Right renal cortex interstitium (tissue), 3 donors: ENCODE results near the gene LRR1. TPM values are rescaled to one million over a fixed set of nuclear protein-coding genes. Genes with fewer than 3 reads are reported as not detected.
"Not testable (repeated sequence)": the region's sequence is repeated elsewhere in the genome, so short reads cannot be mapped to it uniquely, and the experiment has no call there.

Experiments
- DNase-seq, 3 donors: peaks; one replicate each; pipeline ENCODE4 v3.0.0-alpha.2; 2013; ENCODE audit warnings: low read depth in 3 of 3, low spot score in 2 of 3
- polyA plus RNA-seq, 3 donors: library from polyadenylated mRNA; unstranded; fragments of 120-200 nt; gene quantifications; one replicate each; pipeline ENCODE4 v1.2.1, GENCODE V29; 2013; ENCODE audit not compliant: insufficient read length in 3 of 3

LRR1 gene, protein sequence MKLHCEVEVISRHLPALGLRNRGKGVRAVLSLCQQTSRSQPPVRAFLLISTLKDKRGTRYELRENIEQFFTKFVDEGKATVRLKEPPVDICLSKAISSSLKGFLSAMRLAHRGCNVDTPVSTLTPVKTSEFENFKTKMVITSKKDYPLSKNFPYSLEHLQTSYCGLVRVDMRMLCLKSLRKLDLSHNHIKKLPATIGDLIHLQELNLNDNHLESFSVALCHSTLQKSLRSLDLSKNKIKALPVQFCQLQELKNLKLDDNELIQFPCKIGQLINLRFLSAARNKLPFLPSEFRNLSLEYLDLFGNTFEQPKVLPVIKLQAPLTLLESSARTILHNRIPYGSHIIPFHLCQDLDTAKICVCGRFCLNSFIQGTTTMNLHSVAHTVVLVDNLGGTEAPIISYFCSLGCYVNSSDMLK
- 10 to 100 TPM; 11.0 to 13.2 (median 12.1) TPM for polyA plus RNA-seq

DNA sequence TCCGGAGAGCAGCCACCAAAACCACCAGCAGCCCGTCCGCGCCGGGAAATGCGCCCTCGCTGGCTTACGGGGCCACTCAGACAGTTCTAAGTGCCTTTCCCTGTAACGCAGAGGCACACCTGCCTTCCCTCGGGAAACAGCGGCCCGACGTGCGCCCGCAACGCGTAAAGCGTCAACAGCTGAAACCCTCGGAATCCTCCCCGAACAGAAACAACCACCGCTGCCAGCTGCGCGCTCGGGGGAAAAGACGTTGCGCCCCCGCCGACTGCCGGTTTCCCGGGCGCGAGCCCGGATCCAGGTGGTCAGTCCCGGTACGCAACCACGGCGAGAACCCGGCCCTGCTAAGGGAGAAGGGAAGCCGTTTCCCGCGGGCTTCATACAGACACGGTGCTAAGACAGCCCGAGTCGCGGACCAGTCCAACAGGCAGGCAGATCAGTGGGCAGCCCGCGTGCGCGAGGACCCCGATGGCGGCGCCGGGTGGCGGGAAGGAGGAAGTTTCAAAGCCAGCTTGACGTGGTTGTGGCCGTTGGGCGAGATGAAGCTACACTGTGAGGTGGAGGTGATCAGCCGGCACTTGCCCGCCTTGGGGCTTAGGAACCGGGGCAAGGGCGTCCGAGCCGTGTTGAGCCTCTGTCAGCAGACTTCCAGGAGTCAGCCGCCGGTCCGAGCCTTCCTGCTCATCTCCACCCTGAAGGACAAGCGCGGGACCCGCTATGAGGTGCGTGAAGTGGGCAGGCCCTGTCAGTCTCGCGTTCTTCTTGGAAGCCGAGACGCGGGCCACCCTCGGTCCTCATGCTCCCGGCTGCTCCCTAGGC is at the start of gene LRR1:
Gene LRR1 (plus strand): TSS at position 456 of the 816 bp plus-strand sequence. CDS start 81 bp downstream, at position 537.
- DNase-seq, result peak; percentile 73 to 80 (median 73)

DNA sequence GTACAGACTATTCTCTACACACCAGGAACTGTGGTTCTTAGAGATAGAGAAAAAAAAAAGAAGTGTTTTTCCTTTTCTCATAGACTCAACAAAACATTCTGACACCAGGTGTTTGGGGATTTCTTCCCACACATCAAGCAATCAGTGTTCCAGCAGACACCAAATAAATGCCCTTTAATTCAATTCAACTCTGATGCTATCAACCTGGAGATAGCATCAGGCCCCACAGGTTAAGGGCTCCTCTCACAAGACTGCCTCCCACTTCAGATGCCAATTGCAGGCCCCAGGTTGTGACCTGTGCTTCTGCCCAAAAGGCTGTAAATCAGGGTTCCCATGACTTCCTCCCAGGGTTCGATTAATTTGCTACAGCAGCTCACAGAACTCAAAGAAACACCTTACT is 49.3 kb upstream of the LRR1 start:
- DNase-seq, result no peak

DNA sequence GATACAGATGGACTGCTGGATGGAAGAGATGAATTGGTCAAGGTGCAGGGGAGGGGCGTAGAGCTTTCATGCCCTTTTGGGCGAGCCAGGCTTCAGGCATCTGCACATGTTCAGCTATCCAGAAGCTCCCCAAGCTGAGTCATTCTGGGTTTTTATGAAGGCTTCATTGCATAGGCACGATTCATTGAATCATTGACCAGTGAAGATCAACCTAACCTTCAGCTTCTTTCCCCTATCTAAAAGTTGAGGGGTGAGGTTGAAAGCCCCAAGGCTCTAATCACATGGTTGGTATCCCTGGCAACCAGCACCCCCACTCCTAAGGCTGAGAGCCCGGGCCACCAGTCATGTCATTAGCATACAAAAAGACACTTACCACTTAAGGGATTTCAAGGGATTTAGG is 48.9 kb upstream of the LRR1 start:
- no peak for DNase-seq

DNA sequence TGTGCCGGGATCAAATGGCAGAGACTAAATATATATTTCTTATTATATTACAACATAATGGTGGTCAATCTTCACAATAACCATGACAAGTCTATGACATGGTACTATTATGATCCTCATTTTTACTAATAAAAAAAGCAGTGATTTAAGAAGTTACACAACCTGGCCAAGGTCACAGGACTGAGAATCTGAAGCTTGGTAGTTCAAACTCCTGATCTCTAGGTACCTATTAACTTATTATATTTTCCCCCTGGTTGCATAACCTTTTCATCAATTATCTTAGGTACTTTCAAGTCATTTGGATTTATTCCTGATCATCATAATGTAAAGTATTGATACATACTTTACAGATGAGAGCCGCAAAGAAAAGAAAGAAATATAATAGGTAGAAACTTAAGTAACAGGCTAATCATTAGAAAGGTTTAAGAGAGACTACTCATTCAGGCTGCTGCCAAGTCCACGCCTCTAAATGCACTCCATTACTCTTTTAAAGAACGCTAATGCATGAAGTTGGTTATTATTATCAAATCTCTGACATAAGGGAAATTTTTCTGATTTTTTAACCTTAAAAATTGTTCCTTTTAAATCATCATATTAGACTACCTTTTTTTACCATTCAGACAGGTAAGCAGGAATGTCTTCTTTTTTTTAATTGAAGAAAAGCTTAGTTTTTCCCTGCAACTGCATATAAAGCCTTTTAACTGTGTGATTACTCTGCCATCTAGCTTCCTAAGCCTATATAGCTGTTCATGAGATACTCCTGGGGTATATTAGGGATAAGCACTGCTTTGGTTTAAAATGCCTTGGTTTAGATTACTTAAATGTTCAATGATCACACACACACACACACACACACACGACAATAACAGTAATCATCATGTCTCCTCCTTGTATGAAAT is 48.2 kb upstream of the LRR1 start:
- DNase-seq, result peak in 1 of 3 donors; percentile 8

DNA sequence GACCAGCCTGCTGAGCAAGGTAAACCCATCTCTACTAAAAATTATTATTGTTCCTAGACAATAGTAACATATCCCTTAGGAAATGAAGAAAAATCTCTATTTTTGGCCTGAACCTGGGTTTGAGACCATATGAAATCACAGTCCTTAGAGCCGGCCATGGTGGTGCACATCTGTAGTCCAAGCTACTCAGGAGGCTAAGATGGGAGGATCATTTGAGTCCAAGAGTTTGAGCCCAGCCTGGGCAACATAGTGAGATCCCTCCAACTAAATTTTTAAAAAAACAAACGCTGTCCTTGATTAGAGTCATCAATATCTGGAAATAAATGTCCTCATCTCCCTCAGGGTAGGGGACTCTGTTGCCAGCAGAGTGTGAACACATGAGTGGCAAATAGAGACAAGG is 47.2 kb upstream of the LRR1 start:
- DNase-seq, result no peak

DNA sequence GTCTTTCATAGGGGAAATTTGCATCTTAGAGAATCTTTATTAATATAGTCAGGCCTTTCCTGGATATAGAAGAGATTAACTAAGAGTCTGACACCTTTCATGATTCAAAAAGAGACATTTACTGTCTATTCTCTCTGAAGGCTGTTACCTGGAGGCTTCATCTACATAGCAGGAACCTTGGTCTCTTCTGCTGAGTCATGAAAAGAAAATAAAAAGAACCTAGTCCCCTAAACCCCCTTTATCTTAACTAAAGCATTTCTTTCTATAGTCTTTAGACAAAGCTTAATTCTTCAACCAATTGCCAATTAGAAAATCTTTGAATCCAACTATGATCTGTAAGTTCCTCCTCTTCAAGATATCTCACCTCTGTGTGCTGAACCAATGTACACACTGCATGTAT is 45.6 kb upstream of the LRR1 start:
- no peak for DNase-seq

DNA sequence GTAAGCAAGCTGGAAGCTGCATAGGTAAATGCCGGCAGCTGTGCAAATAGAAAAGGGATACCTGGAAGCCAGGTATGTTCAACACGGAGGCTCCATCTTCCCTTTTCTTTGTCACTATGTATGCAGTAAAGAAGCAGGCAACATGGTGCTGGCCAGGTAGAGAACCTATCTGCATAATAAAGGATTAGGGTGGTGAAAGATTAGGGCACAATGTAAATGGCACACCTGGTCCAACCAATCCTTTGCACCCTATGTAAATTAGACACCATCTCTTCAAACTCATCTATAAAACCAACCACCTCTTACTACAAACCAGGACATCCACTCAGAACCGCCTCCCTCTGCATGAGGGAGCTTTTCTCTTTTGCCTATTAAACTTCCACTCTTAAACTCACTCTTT is 44.8 kb upstream of the LRR1 start:
- DNase-seq, result no peak

DNA sequence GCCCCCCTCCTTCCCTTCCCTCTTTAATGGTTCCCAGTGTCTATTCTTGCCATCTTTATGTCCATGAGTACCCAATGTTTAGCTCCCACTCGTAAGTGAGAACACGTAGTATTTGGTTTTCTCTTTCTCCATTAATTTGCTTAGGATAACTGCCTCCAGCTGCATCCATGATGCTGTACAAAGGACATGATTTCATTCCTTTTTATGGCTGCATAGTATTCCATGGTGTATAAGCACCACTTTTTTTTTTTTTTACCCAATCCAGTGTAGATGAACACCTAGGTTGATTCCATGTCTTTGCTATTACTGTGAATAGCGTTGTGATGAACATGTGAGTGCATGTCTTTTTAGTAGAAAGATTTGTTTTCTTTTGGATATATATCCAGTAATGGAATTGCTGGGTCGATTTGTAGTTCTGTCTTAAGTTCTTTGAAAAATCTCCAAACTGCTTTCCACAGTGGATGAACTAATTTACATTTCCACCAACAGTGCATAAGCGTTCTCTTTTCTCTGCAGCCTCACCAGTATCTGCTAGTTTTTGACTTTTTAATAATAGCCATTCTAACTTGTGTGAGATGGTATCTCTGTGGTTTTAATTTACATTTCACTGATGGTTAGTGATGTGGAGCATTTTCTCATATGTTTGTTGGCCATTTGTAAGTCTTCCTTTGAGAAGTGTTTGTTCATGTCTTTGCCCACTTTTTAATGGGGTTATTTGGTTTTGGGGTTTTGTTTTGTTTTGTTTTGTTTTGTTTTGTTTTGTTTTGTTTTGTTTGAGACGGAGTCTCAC is 38.6 kb upstream of the LRR1 start:
- DNase-seq, result no peak

DNA sequence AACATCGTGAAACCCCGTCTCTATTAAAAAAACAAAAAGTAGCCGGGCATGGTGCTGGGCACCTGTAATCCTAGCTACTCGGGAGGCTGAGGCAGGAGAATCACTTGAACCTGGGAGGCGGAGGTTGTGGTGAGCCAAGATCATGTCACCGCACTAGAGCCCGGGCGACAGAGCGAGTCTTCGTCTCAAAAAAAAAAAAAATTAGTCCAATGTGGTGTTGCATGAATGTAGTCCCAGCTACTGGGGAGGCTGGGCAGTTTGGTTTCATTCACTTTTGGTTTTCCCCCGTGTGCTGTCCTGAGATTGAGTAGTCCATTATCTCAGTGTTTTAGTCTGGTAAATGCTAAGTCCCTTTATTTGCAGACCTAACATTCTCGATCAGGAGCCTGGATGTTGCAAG is 32.0 kb upstream of the LRR1 start:
- no peak for DNase-seq

DNA sequence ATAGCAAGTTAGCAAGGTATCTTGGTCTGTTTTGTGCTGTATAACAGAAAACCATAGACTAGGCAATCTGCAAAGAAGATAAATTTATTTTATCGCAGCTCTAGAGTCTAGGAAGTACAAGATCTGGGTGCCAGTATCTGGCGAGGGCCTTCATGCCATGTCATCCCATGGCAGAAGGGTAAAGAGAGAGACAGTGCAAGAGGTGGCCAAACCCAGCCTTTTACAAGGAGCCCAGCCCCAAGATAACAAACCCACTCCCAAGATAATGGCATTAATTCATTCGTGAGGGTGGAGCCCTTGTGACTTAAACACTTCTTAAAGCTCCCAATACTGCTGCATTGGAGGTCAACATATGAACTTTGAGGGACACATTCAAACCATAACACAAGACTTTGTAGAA is 29.5 kb upstream of the LRR1 start:
- DNase-seq, result no peak

DNA sequence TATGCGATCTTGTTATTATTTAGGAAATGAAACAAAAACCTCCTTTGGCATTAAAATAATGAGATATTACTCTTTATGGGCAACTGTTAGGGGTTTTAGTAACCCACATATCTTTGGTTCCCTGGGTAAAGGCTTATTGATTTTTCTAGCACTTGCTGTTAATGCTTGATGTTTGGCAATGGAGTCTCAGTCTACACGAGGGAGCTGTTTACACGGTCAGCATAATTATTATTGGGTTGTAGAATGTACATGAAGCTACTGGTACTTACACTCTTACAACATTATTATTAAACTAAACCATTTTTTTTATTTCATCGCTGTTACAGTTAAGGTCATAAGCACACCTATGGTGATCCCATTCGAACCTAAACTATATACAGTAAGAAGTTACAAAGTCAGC is 24.7 kb upstream of the LRR1 start:
- no peak for DNase-seq

DNA sequence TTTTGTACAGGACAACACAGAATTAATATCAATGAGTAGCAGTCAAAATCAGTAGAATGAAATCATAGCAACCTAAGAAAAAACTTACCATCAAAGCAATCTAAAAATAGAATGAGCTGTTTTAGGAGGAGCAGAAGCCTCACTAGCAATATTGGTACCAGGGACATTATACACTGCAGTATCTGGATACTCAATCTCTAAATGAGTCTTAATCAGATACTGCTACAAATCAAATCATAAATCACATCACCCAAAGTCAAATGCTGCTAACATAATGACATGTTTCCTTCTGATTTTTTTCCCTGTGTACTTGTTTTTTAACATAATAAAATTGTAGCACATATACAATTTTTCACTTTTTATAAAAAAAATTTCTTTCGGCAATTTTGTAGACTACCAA is 20.6 kb upstream of the LRR1 start:
- no peak for DNase-seq

DNA sequence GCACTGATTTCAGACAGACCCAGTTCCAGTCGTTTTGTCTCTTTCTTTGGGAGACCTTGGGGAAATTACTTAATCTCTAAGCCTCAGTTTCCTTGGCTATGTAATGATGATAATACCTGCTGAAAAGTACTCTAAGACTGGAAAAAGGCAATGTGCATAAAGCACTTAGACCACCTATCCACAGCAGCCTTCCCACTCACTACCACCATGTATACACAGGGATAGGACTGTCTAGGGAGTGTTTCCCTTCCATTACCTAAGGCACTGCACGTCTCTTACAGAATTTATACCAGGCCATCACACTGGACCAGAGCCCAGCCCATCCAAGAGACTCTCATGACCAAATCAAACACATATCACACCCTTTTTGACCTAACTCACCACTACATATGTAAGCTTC is 18.9 kb upstream of the LRR1 start:
- DNase-seq, result no peak

DNA sequence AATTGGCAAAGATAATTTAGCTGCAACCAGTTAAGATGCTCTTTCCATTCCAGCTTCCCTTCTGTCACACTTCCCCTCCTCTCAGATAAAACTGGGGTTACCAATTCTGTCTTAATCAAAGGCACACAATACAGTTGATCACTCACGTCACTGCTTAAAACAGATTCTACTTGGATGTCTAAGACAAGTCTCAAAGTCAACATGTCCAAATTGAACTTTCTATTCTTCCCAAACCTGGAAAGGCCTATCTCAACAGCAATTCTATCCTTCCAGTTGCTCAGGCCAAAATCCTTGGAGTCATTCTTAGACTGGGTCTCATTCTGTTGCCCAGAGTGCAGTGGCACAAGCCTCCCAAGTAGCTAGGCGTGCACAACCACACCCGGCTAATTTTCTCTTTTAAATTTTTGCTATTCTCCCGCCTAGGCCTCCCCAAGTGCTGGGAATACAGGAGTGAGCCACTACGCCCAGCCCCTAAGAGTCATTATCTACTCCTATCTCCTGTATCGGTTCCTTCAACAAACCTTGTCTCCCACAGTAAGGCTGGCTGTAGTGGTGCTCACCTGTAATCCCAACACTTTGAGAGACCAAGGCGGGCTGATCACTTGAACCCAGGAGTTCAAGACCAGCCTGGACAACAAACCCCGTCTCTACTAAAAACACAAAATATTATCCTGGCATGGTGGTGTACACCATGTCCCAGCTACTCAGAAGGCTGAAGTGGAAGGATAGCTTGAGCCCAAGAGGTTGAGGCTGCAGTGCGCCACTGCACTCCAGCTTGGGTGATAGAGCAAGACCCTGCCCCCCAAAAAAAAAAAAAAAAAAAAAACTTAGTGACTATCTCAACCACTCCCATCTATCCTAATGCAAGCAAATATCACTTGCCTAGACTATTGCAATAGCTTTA is 17.3 kb upstream of the LRR1 start:
- no peak for DNase-seq

DNA sequence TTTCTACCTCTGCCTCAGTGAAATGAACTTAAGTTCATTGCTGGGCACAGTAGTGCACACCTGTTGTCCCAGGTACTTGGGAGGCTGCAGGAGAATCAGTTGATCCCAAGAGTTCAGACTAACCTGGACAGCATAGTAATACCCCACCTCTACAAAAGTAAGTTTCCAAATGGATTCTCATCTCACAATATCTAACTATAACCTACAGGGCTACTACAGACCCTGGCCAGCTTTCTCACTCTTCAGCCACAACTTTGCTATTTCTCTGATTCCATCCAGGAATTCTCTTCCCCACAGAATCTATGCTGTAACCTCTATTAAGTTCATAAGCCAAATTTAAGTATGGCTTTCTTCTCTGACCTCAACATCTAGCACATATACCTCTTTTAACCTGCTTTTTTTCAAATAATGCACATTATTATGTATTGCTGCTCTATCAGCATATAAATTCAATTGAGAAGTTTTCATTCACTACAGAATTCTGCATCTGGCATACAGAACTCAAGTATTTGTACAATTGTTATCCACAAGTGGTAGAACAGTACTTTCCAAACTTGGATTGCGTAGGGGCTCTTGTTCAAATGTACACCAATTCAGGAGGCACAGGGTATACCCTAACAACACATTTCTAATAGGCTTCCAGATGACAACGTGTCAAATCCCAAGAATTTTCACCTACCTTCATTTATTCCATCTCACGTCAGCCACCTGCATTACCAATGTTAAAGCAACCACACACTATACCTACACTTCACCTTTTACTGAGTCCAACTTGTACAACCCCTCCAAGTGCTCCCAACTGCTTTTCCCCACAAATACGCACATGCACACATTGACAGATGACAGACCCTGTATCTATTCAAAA is 16.4 kb upstream of the LRR1 start:
- no peak for DNase-seq

DNA sequence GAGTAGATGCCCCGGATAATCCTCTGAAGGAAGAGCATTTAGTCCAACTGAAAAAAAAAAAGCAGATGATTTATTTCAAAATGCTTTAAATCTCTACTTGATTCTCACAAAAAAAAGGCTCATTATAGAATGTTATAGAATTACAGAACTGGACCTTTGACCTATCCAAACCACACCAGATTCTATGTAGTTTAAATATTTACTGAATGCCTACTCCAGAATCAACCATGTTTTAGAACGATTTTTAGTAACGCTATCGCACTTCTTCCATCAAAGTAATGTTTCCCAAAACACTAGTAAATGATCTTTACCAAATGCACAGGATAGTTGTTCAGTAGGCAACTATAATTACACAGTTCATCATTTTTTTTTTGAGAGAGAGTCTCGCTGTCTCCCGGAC is 15.1 kb upstream of the LRR1 start:
- no peak for DNase-seq

DNA sequence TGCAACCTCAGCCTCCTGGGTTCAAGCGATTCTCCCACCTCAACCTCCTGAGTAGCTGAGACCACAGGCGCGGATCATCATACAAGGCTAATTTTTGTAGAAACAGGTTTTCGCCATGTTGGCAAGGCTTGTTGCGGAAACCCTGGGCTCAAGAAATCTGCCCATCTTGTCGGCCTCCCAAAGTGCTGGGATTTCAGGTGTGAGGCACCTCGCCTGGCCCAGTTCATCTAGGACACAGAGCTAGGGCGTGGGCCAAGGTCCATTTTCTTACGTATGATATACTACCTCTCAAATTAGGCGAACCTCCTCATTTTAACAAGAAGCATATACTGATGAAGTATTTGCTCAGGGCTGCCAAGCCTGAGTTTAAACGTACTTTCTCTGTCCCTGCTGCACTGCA is 14.7 kb upstream of the LRR1 start:
- no peak for DNase-seq

DNA sequence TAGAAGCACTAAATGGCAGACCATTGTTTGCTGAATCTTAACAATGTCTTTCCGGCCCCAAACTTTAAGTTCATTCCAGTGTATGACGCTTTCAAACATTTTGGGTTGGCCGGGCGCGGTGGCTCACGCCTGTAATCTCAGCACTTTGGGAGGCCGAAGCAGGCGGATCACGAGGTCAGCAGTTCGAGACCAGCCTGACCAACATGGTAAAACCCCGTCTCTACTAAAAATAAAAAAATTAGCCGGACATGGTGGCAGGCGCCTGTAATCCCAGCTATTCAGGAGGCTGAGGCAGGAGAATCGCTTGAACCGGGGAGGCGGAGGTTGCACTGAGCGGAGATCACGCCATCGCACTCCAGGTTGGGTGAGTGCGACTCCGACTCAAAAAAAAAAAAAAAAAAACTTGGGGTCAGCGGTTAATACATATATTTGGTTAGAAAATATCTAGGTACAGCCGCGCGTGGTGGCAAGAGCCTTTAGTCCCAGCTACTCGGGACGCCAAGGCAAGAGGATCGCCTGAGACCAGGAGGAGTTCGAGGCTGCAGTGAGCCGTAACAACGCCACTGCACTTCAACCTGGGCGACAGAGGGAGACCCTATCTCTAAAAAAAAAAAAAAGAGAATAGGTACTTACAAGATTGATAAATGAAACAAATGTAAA is 13.6 kb upstream of the LRR1 start:
- DNase-seq, result not testable (repeated sequence)
